Measurements from ENCODE around the gene GPR68. TPM values are rescaled to one million over a fixed set of nuclear protein-coding genes. Genes with fewer than 3 reads are reported as not detected.

The GPR68 gene
- total and polyA plus RNA-seq, 2 experiments from 2014 or later = 0.19 to 0.35 TPM

GRCh38 chr14:91235841-91236240 is 8.7 kb downstream of the GPR68 start:
- TF ChIP-seq ETS1 (IDR thresholded peaks at IDR 0.05) = no peak
- peaks cover 12% of the 10 kb centered on the region for H3K36me3 Mint-ChIP-seq (ENCODE audit: low read depth)
- no peaks in the 10 kb centered on the region for H3K79me2 ChIP-seq (replicated peaks; ENCODE audit: insufficient read depth)
- ATAC-seq (no peak), DNase-seq (ENCODE audit: low spot score) (no peak)
- H3F3A ChIP-seq (replicated peaks; ENCODE audit: low read depth) = no peaks in the 10 kb centered on the region
- peaks cover 17% of the 10 kb centered on the region for H3K9me3 Mint-ChIP-seq
- no peaks in the 10 kb centered on the region for H4K20me1 ChIP-seq (replicated peaks; ENCODE audit: insufficient read depth)
- H3K27me3 Mint-ChIP-seq (ENCODE audit: insufficient read depth, low read depth, poor library complexity) = peaks cover 11% of the 10 kb centered on the region
- no peaks in the 10 kb centered on the region for H3K27me3 ChIP-seq (ENCODE audit: insufficient read depth)
- H3K4me3 Mint-ChIP-seq = no peak overlapping the region
- H3K9me2 ChIP-seq (ENCODE audit: insufficient read depth) = peaks cover 1% of the 10 kb centered on the region; the same call in 1 of the 2 replicates
- H2AFZ ChIP-seq = no peak overlapping the region
- H3K27ac Mint-ChIP-seq = no peak overlapping the region
- H3K4me2 ChIP-seq = no peak overlapping the region
- H3K4me1 Mint-ChIP-seq = peaks cover 3% of the 10 kb centered on the region; the same call in 1 of the 3 replicates
- no peaks in the 10 kb centered on the region for H3K4me1 ChIP-seq (ENCODE audit: insufficient read depth)
- no peaks in the 10 kb centered on the region for H3K36me3 ChIP-seq (ENCODE audit: insufficient read depth)
- no peak overlapping the region for H3K4me3 ChIP-seq
- no peak overlapping the region for H3K27ac ChIP-seq (ENCODE audit: low read depth)

GRCh38 chr14:91234791-91235114 is 9.8 kb downstream of the GPR68 start:
- H3K4me1 Mint-ChIP-seq = peaks cover 2% of the 10 kb centered on the region; the same call in 1 of the 3 replicates
- no peaks in the 10 kb centered on the region for H3K79me2 ChIP-seq (replicated peaks; ENCODE audit: insufficient read depth)
- DNase-seq (ENCODE audit: low spot score) (no peak), ATAC-seq (no peak)
- TF ChIP-seq ZNF462 (CRISPR knock-in tag; IDR thresholded peaks at IDR 0.05) (no peak), CTCF (conservative IDR thresholded peaks at IDR 0.05; ENCODE audit: low read depth in 2 of 2) (no peak), REST (IDR thresholded peaks at IDR 0.05; ENCODE audit: unreplicated experiment) (no peak), ZNF114 (CRISPR knock-in tag; IDR thresholded peaks at IDR 0.05) (no peak), POLR2AphosphoS5 (IDR thresholded peaks at IDR 0.05; ENCODE audit: low read depth) (no peak), EZH2phosphoT487 (IDR thresholded peaks at IDR 0.05; ENCODE audit: unreplicated experiment) (no peak), JUNB (IDR thresholded peaks at IDR 0.05; ENCODE audit: unreplicated experiment) (no peak), NANOG (IDR thresholded peaks at IDR 0.05; ENCODE audit: borderline replicate concordance) (no peak)
- no peak overlapping the region for H3K27ac Mint-ChIP-seq
- H3K27me3 ChIP-seq (ENCODE audit: insufficient read depth) = no peaks in the 10 kb centered on the region
- peaks cover 5% of the 10 kb centered on the region; the same call in 1 of the 2 replicates for H3K9me2 ChIP-seq (ENCODE audit: insufficient read depth)
- H3K27me3 Mint-ChIP-seq (ENCODE audit: insufficient read depth, low read depth, poor library complexity) = peaks cover 10% of the 10 kb centered on the region
- no peak overlapping the region for H3K4me2 ChIP-seq
- H2AFZ ChIP-seq = no peak overlapping the region
- no peaks in the 10 kb centered on the region for H4K20me1 ChIP-seq (replicated peaks; ENCODE audit: insufficient read depth)
- no peak overlapping the region for H3K27ac ChIP-seq (ENCODE audit: low read depth)
- H3K9me3 Mint-ChIP-seq = peaks cover 24% of the 10 kb centered on the region
- no peaks in the 10 kb centered on the region for H3F3A ChIP-seq (replicated peaks; ENCODE audit: low read depth)
- no peaks in the 10 kb centered on the region for H3K4me1 ChIP-seq (ENCODE audit: insufficient read depth)
- no peak overlapping the region for H3K4me3 ChIP-seq
- peaks cover 21% of the 10 kb centered on the region for H3K36me3 Mint-ChIP-seq (ENCODE audit: low read depth)
- H3K36me3 ChIP-seq (ENCODE audit: insufficient read depth) = no peaks in the 10 kb centered on the region
- no peak overlapping the region for H3K4me3 Mint-ChIP-seq

All from GM23338 (cell line).